Measurements from ENCODE around the gene CCDC91. TPM values are rescaled to one million over a fixed set of nuclear protein-coding genes. Genes with fewer than 3 reads are reported as not detected.

The CCDC91 gene
- polyA plus RNA-seq, 1 donor (not counting 4 experiments of a cell fraction or from before 2014, with no cell fraction given) = 26.5 TPM

DNA sequence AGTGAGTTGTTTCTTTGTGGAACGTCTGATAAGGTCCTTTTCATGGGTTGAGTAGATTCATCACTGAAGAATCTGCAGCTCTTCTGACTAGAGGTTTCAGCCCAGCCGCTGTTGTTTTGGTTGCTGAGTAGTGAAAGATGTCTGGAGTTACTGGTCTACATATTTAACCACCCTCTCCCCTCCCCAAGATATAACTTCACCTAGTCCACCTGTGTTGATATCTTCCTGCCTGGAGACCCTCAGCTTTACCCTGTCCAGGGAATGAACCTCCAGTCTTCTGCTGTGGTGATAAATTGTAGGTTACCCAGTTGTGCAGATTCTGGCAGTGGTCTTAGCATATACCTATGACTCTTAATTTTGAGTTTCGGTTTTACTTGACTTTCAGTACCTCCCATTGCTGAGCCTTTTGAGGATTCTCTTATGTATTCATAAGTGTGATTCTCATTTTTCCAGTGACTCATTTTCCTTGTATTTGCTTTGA, 62.9 kb downstream of the CCDC91 start:
- Histone ChIP-seq H3K4me3 (ENCODE audit: control insufficient read depth in 2 of 3, extremely low read depth in 1 of 3, insufficient read depth in 2 of 3, low read depth in 1 of 3, low read length in 3 of 3) (no peak overlapping the region), H3K79me2 (ENCODE audit: control insufficient read depth, insufficient read depth, low read length) (no peaks in the 10 kb centered on the region), H4K20me1 (ENCODE audit: control insufficient read depth, extremely low read depth, insufficient read depth, low read length) (no peaks in the 10 kb centered on the region), H2AFZ (ENCODE audit: control insufficient read depth, low read length) (no peak overlapping the region), H3K36me3 (ENCODE audit: control insufficient read depth in 2 of 2, extremely low read depth in 1 of 2, insufficient read depth in 2 of 2, low read length in 2 of 2) (no peaks in the 10 kb centered on the region), H3K9me3 (ENCODE audit: control insufficient read depth, low read depth, low read length) (no peaks in the 10 kb centered on the region), H3K9ac (ENCODE audit: control insufficient read depth, extremely low read depth, insufficient read depth, low read length) (no peak overlapping the region), H3K4me2 (ENCODE audit: control insufficient read depth, extremely low read depth, insufficient read depth, low read depth, low read length) (no peak overlapping the region), H3K27me3 (ENCODE audit: control insufficient read depth, extremely low read depth, insufficient read depth, low read length) (no peaks in the 10 kb centered on the region), H3K9me1 (ENCODE audit: control insufficient read depth, extremely low read depth, insufficient read depth, low read length) (no peaks in the 10 kb centered on the region), H3K4me1 (ENCODE audit: control insufficient read depth, extremely low read depth, insufficient read depth, low read length) (peaks cover 12% of the 10 kb centered on the region), H3K27ac (ENCODE audit: control insufficient read depth, insufficient read depth, low read length) (no peak overlapping the region)
- TF ChIP-seq, protein P1, sequence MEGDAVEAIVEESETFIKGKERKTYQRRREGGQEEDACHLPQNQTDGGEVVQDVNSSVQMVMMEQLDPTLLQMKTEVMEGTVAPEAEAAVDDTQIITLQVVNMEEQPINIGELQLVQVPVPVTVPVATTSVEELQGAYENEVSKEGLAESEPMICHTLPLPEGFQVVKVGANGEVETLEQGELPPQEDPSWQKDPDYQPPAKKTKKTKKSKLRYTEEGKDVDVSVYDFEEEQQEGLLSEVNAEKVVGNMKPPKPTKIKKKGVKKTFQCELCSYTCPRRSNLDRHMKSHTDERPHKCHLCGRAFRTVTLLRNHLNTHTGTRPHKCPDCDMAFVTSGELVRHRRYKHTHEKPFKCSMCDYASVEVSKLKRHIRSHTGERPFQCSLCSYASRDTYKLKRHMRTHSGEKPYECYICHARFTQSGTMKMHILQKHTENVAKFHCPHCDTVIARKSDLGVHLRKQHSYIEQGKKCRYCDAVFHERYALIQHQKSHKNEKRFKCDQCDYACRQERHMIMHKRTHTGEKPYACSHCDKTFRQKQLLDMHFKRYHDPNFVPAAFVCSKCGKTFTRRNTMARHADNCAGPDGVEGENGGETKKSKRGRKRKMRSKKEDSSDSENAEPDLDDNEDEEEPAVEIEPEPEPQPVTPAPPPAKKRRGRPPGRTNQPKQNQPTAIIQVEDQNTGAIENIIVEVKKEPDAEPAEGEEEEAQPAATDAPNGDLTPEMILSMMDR (optimal IDR thresholded peaks at IDR 0.05 in 1 of 3, IDR thresholded peaks at IDR 0.05 in 1 of 3, conservative IDR thresholded peaks at IDR 0.05 in 1 of 3; ENCODE audit: extremely low read depth in 1 of 3, insufficient read depth in 2 of 3, low read length in 3 of 3) = no peak
- TF ChIP-seq EZH2 (IDR thresholded peaks at IDR 0.05; ENCODE audit: low read length) = no peak
- DNase-seq (ENCODE audit: low read depth, low spot score) = no peak
- dilution Hi-C loops (cut with MboI; ENCODE audit: extremely low pct_ligation_motif_present, low sequenced_read_pairs) = no loop called here
- FAIRE-seq = no peak

- Histone ChIP-seq H3K4me3 (ENCODE audit: control insufficient read depth in 2 of 3, extremely low read depth in 1 of 3, insufficient read depth in 2 of 3, low read depth in 1 of 3, low read length in 3 of 3) (no peak overlapping the region), H3K27ac (ENCODE audit: control insufficient read depth, insufficient read depth, low read length) (no peak overlapping the region), H3K9ac (ENCODE audit: control insufficient read depth, extremely low read depth, insufficient read depth, low read length) (no peak overlapping the region), H3K4me1 (ENCODE audit: control insufficient read depth, extremely low read depth, insufficient read depth, low read length) (peaks cover 12% of the 10 kb centered on the region), H3K27me3 (ENCODE audit: control insufficient read depth, extremely low read depth, insufficient read depth, low read length) (no peaks in the 10 kb centered on the region), H3K36me3 (ENCODE audit: control insufficient read depth in 2 of 2, extremely low read depth in 1 of 2, insufficient read depth in 2 of 2, low read length in 2 of 2) (no peaks in the 10 kb centered on the region), H2AFZ (ENCODE audit: control insufficient read depth, low read length) (no peak overlapping the region), H4K20me1 (ENCODE audit: control insufficient read depth, extremely low read depth, insufficient read depth, low read length) (no peaks in the 10 kb centered on the region), H3K79me2 (ENCODE audit: control insufficient read depth, insufficient read depth, low read length) (no peaks in the 10 kb centered on the region), H3K9me3 (ENCODE audit: control insufficient read depth, low read depth, low read length) (no peaks in the 10 kb centered on the region), H3K9me1 (ENCODE audit: control insufficient read depth, extremely low read depth, insufficient read depth, low read length) (no peaks in the 10 kb centered on the region), H3K4me2 (ENCODE audit: control insufficient read depth, extremely low read depth, insufficient read depth, low read depth, low read length) (peak overlapping the region; percentile 33)
- dilution Hi-C loops (cut with MboI; ENCODE audit: extremely low pct_ligation_motif_present, low sequenced_read_pairs) = no loop called here
- no peak for FAIRE-seq
- TF ChIP-seq EZH2 (IDR thresholded peaks at IDR 0.05; ENCODE audit: low read length) = no peak
- TF ChIP-seq, protein P1 (optimal IDR thresholded peaks at IDR 0.05 in 1 of 3, IDR thresholded peaks at IDR 0.05 in 1 of 3, conservative IDR thresholded peaks at IDR 0.05 in 1 of 3; ENCODE audit: extremely low read depth in 1 of 3, insufficient read depth in 2 of 3, low read length in 3 of 3) = no peak
- no peak for DNase-seq (ENCODE audit: low read depth, low spot score)
Measured at GRCh38 chr12:28257411-28257810, 67.2 kb downstream of the CCDC91 start.
